ENCODE measurements around the gene DCLRE1B.

DNA sequence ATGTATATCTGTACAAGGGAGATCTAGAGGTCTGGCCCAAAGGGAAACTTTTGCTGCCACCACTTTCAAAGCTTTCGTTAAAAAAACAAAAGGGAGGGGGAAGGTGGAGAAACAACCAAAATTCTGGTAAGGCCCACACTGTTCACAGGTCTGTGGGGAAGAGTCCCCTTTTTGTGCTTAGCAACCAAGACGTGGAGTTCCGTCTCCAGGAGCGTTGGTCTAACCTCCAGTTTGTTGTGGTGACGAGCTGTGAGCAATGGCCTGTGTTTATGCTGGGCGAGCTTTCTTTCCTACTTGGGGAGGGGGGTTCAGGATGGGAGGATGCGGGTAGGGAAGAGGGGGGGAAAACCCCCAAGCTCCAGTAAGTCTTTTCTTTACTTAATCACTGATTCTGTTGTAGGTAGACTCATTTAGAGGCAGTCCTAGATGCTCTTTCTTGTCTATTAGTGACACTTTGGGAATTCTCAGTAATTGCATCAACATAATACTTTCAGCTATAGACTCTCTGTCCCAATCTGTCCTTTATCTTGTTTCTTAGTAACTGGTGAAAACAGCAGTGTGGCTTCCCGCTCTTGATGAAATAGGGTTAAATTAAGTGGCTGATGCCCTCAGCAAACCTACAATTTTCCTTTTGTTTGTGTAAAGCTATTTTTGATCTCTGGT lies 25.5 kb downstream of the DCLRE1B start:
- TF ChIP-seq CTCF (IDR thresholded peaks at IDR 0.05; ENCODE audit: low read depth, low read length) (no peak), EZH2phosphoT487 (IDR thresholded peaks at IDR 0.05; ENCODE audit: low read depth) (no peak)
